K562 (cell line): ENCODE measurements around the gene SLC5A11. TPM values are rescaled to one million over a fixed set of nuclear protein-coding genes. Genes with fewer than 3 reads are reported as not detected.

Experiments used
- ATAC-seq: fragments of 200-7000 bp; cut with Tn5 transposase; 3 replicates; pipeline ENCODE4 v1.9.1; 2020; ENCODE audit warnings: moderate library complexity
- BruUV-seq: library from RNA; stranded (reverse); fragments of 400-500 nt; replicated peaks from 2 replicates; lab custom pipeline; 2021; lab: Mats Ljungman, UMichigan
- CTCF ChIA-PET: fragments of 300-600 bp; formaldehyde crosslinking; extraction: SDS; loops from one replicate; lab custom pipeline; 2021; ENCODE audit warnings: low intra/inter-chr PET ratio; lab: Yijun Ruan, JAX
- POLR2A ChIA-PET: fragments of 300-600, 350-650 bp; sonication (Branson Sonifier 250); formaldehyde crosslinking; extraction: SDS; loops from one replicate; lab custom pipeline; 2021; ENCODE audit warnings: antibody characterized with exemption, inconsistent platforms; lab: Yijun Ruan, JAX
- DNase-seq, 4 experiments: peaks; one replicate each; pipeline versions ENCODE4 v3.0.0 to v3.0.0-alpha.2; 2011 to 2018; ENCODE audit warnings: low spot score in 3 of 4, mixed read lengths in 3 of 4; ENCODE audit errors: extremely low read depth in 1 of 4
- FAIRE-seq: peaks from 2 replicates; lab custom pipeline; 2011; peaks lifted over from hg19 to GRCh38; lab: Jason Lieb, UNC
- H2AFZ ChIP-seq: 2 replicates; pipeline ENCODE4 v1.6.0; 2011; ENCODE audit warnings: low read depth, low read length, control low read depth, inconsistent platforms
- H3K27ac ChIP-seq: fragments of 200-600 bp; 3 replicates; pipeline ENCODE4 v1.8.0; 2011; ENCODE audit warnings: low read depth, mild to moderate bottlenecking, control low read depth, inconsistent platforms, low read length, moderate library complexity, mixed read lengths; ENCODE audit errors: extremely low read depth
- H3K27me3 ChIP-seq, 2 experiments: fragments of 300-600 bp in 1 of 2; 2 replicates in 1 of 2; 3 replicates in 1 of 2; pipeline versions ENCODE4 v1.6.0 to v1.8.0; 2011; ENCODE audit warnings: inconsistent platforms in 2 of 2, low read length in 2 of 2, mild to moderate bottlenecking in 1 of 2, mixed read lengths in 1 of 2, moderate library complexity in 1 of 2; ENCODE audit not compliant: control insufficient read depth in 2 of 2, insufficient read depth in 2 of 2
- H3K36me3 ChIP-seq: fragments of 300-600 bp; 3 replicates; pipeline ENCODE4 v1.8.0; 2011; ENCODE audit warnings: mild to moderate bottlenecking, low read length, inconsistent platforms; ENCODE audit not compliant: control insufficient read depth, insufficient read depth
- H3K4me1 ChIP-seq, 2 experiments: fragments of 200-600 bp in 1 of 2; replicated peaks in 1 of 2; 2 replicates in 1 of 2; 3 replicates in 1 of 2; pipeline versions ENCODE4 v1.5.1 to v1.8.0; 2011; ENCODE audit warnings: inconsistent platforms in 2 of 2, low read length in 2 of 2, mild to moderate bottlenecking in 1 of 2, mixed read lengths in 1 of 2, moderate library complexity in 1 of 2; ENCODE audit not compliant: control insufficient read depth in 2 of 2, insufficient read depth in 2 of 2
- H3K4me2 ChIP-seq: 2 replicates; pipeline ENCODE4 v1.6.1; 2011; ENCODE audit warnings: low read length, control low read depth, inconsistent platforms, mixed read lengths; ENCODE audit not compliant: insufficient read depth
- H3K4me3 ChIP-seq: fragments of 200-600 bp; sonication (generic), shearing (Covaris generic); 2 replicates; pipeline ENCODE4 v1.5.1; 2016; ENCODE audit warnings: control low read depth, inconsistent platforms
- H3K79me2 ChIP-seq: fragments of 200-600 bp; 3 replicates; pipeline ENCODE4 v1.8.0; 2011; ENCODE audit warnings: low read length, inconsistent platforms; ENCODE audit not compliant: control insufficient read depth, insufficient read depth
- H3K9ac ChIP-seq, 2 experiments: 2 replicates each; pipeline versions ENCODE4 v1.6.0 to v1.6.1; 2011; ENCODE audit warnings: low read depth in 2 of 2, low read length in 2 of 2, control low read depth in 1 of 2, inconsistent platforms in 1 of 2, mild to moderate bottlenecking in 1 of 2, mixed read lengths in 1 of 2; ENCODE audit not compliant: insufficient read depth in 1 of 2
- H3K9me1 ChIP-seq: one replicate; pipeline ENCODE4 v1.6.0; 2011; ENCODE audit warnings: inconsistent platforms, mild to moderate bottlenecking, low read length, moderate library complexity; ENCODE audit not compliant: control insufficient read depth, insufficient read depth
- H3K9me3 ChIP-seq: replicated peaks from 2 replicates; pipeline ENCODE4 v1.5.1; 2011; ENCODE audit warnings: low read depth, low read length, inconsistent platforms; ENCODE audit not compliant: control insufficient read depth, insufficient read depth
- H4K20me1 ChIP-seq: replicated peaks from 2 replicates; pipeline ENCODE4 v1.6.1; 2011; ENCODE audit warnings: low read length, inconsistent platforms, mixed read lengths; ENCODE audit not compliant: control insufficient read depth, insufficient read depth
- TBL1XR1 ChIP-seq, 2 experiments: IDR thresholded peaks; 2 replicates each; pipeline ENCODE4 v1.6.1; 2012; ENCODE audit warnings: improper control_type of control experiment in 2 of 2, low read length in 2 of 2, mild to moderate bottlenecking in 1 of 2
- WGBS: fragments of 100-300 bp; shearing (Covaris generic); methylation state at CpG from one replicate; pipeline ENCODE4 v1.1.6; 2016; ENCODE audit warnings: low coverage, mixed read lengths; ENCODE audit not compliant: insufficient coverage; ENCODE audit errors: missing lambda C conversion rate; 5-methylcytosine and 5-hydroxymethylcytosine counted together
- in situ Hi-C: fragments of 300-500 bp; cut with MboI; formaldehyde crosslinking; loops from 4 replicates; pipeline ENCODE4 v1.15.0; 2018; ENCODE audit warnings: inconsistent platforms, mixed read lengths
- intact Hi-C: fragments of 100-400 bp; cut with micrococcal nuclease; formaldehyde crosslinking; loops from 2 replicates; pipeline ENCODE4 v1.14.2; 2022
- polyA plus RNA-seq, 8 experiments: library from polyadenylated mRNA; depleted of rRNA in 4 of 8; stranded (reverse) in 5 of 8; unstranded in 3 of 8; fragments of >200 nt; fragmentation: Nextera tagmentation in 2 of 8; fragmentation: Illumina TruSeq in 1 of 8; extraction: Ambion mirVana in 2 of 8; extraction: Trizol in 1 of 8; gene quantifications; 2 replicates each; pipeline versions ENCODE4 v1.2.1 to v1.2.3, GENCODE V29; 2011 to 2014; ENCODE audit warnings: inconsistent platforms in 1 of 8, missing spikeins in 1 of 8
- total RNA-seq, 7 experiments: library from RNA; depleted of rRNA in 6 of 7; stranded (reverse); fragments of >200 nt in 6 of 7; fragmentation: Illumina TruSeq in 2 of 7; extraction: Trizol in 2 of 7; gene quantifications; 2 replicates each; pipeline versions ENCODE4 v1.2.1 to v1.2.3, GENCODE V29; 2011 to 2021; ENCODE audit warnings: low replicate concordance in 1 of 7
- TF ChIP-seq, protein P1 (sequence below), 2 experiments: fragments of 450-650 bp in 1 of 2; sonication (generic) in 1 of 2; formaldehyde crosslinking in 1 of 2; IDR thresholded peaks; 2 replicates each; pipeline versions ENCODE4 v1.7.1 to v1.9.0; 2016 to 2022; ENCODE audit warnings: inconsistent platforms in 1 of 2, mild to moderate bottlenecking in 1 of 2, missing genetic modification reagents in 1 of 2

Gene SLC5A11
- total and polyA plus RNA-seq, 9 of the 15 experiments (the other 6 are each of a cell fraction or from before 2014, with no cell fraction given): 0.04 to 0.25 (median 0.11) TPM; not detected in 3

DNA sequence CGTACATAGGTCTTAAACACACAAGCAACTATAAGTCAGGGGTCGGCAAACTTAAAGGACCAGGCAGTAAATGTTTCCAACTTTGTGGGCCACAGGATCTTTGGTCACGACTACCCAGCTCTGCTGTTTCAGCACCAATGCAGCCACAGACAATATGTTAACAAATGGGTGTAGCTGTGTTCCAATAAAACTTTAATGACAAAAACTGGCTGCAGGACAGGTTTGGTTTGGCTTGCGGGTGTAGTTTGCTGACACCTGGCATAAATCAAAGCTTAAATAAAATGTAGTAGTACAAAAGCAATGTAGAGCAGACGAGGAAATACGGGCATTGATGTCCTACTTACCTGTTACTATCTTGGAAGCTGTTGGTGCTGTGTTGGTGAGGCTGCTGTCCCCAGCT, 84.7 kb downstream of the SLC5A11 start:
- Histone ChIP-seq H3K9ac (no peak overlapping the region), H3K27me3 (no peaks in the 10 kb centered on the region), H3K9me1 (no peaks in the 10 kb centered on the region), H3K36me3 (peaks cover 34% of the 10 kb centered on the region; the same call in 2 of the 3 replicates), H2AFZ (no peak overlapping the region), H3K4me2 (no peak overlapping the region), H3K4me1 (no peaks in the 10 kb centered on the region), H4K20me1 (no peaks in the 10 kb centered on the region), H3K79me2 (no peaks in the 10 kb centered on the region), H3K4me3 (no peak overlapping the region), H3K27ac (no peak overlapping the region), H3K9me3 (no peaks in the 10 kb centered on the region)
- ChIA-PET CTCF (no interaction called here), POLR2A (interaction anchor here (0.8 kb wide), 1 partner anchor 8 kb away, joined by 3 read pairs; no protein-coding TSS in a partner anchor)
- in situ Hi-C loops: no loop called here
- no peak for FAIRE-seq
- no peak for TF ChIP-seq TBL1XR1 (IDR thresholded peaks at IDR 0.05; ENCODE audit: low read length in 2 of 2)
- TF ChIP-seq, protein P1, sequence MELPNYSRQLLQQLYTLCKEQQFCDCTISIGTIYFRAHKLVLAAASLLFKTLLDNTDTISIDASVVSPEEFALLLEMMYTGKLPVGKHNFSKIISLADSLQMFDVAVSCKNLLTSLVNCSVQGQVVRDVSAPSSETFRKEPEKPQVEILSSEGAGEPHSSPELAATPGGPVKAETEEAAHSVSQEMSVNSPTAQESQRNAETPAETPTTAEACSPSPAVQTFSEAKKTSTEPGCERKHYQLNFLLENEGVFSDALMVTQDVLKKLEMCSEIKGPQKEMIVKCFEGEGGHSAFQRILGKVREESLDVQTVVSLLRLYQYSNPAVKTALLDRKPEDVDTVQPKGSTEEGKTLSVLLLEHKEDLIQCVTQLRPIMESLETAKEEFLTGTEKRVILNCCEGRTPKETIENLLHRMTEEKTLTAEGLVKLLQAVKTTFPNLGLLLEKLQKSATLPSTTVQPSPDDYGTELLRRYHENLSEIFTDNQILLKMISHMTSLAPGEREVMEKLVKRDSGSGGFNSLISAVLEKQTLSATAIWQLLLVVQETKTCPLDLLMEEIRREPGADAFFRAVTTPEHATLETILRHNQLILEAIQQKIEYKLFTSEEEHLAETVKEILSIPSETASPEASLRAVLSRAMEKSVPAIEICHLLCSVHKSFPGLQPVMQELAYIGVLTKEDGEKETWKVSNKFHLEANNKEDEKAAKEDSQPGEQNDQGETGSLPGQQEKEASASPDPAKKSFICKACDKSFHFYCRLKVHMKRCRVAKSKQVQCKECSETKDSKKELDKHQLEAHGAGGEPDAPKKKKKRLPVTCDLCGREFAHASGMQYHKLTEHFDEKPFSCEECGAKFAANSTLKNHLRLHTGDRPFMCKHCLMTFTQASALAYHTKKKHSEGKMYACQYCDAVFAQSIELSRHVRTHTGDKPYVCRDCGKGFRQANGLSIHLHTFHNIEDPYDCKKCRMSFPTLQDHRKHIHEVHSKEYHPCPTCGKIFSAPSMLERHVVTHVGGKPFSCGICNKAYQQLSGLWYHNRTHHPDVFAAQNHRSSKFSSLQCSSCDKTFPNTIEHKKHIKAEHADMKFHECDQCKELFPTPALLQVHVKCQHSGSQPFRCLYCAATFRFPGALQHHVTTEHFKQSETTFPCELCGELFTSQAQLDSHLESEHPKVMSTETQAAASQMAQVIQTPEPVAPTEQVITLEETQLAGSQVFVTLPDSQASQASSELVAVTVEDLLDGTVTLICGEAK (IDR thresholded peaks at IDR 0.05): peak; percentile 86
- TF ChIP-seq, protein P1 (CRISPR knock-in tag; IDR thresholded peaks at IDR 0.05): peak; percentile 77
- DNase-seq: no peak
- intact Hi-C loops: no loop called here
- BruUV-seq: no TSS peak
- ATAC-seq: no peak
- 80% methylated on average over 6 of the region's 6 CpGs for WGBS
